Naive B cell (primary cell): Measurements from ENCODE around the gene PRR14L. TPM values are rescaled to one million over a fixed set of nuclear protein-coding genes. Genes with fewer than 3 reads are reported as not detected.

Experiments used
- ATAC-seq, 2 donors: fragments of 150-1000 bp; cut with Tn5 transposase; 2 replicates each; pipeline ENCODE4 v1.10.0; 2021; ENCODE audit warnings: low read depth in 2 of 2, mild to moderate bottlenecking in 2 of 2, moderate library complexity in 2 of 2
- DNase-seq: peaks from one replicate; pipeline ENCODE4 v3.0.0; 2022
- H3K27ac Mint-ChIP-seq, 6 donors: one replicate each; pipeline ENCODE4 v1.8.0; 2020 to 2022; ENCODE audit warnings: mild to moderate bottlenecking in 6 of 6, mixed read lengths in 6 of 6, moderate library complexity in 5 of 6, inconsistent platforms in 2 of 6
- H3K27me3 Mint-ChIP-seq, 3 donors: one replicate each; pipeline ENCODE4 v1.8.0; 2021 to 2022; ENCODE audit warnings: mixed read lengths in 3 of 3, mild to moderate bottlenecking in 1 of 3
- H3K36me3 Mint-ChIP-seq, 2 donors: one replicate each; pipeline ENCODE4 v1.8.0; 2020 to 2022; ENCODE audit warnings: mixed read lengths in 2 of 2, inconsistent platforms in 1 of 2, mild to moderate bottlenecking in 1 of 2
- H3K4me1 Mint-ChIP-seq, 3 donors: one replicate each; pipeline ENCODE4 v1.8.0; 2020 to 2022; ENCODE audit warnings: mixed read lengths in 3 of 3, inconsistent platforms in 1 of 3, mild to moderate bottlenecking in 1 of 3, moderate library complexity in 1 of 3
- H3K4me3 Mint-ChIP-seq, 8 donors: one replicate each; pipeline ENCODE4 v1.8.0; 2020 to 2022; ENCODE audit warnings: mild to moderate bottlenecking in 8 of 8, mixed read lengths in 8 of 8, moderate library complexity in 8 of 8, inconsistent platforms in 2 of 8
- H3K9me3 Mint-ChIP-seq, 7 donors: one replicate each; pipeline ENCODE4 v1.8.0; 2020 to 2022; ENCODE audit warnings: mixed read lengths in 7 of 7, mild to moderate bottlenecking in 5 of 7, inconsistent platforms in 2 of 7, moderate library complexity in 1 of 7
- polyA plus RNA-seq, 6 donors: library from polyadenylated mRNA; unstranded; fragments of 300-500 nt; fragmentation: Illumina TruSeq; gene quantifications; one replicate each; pipeline ENCODE4 v1.2.3, GENCODE V29; 2021; ENCODE audit warnings: low read depth in 6 of 6

PRR14L gene
- polyA plus RNA-seq, 6 donors from 2014 or later, result 24.8 to 60.7 (median 32.3) TPM

- Mint-ChIP-seq H3K4me1 (peaks cover 32 to 58% (median 41%) of the 10 kb centered on the region in 3 donors), H3K36me3 (peaks cover 0 to 3% of the 10 kb centered on the region in 2 donors), H3K27me3 (no peaks in the 10 kb centered on the region), H3K27ac (peak overlapping the region in 5 of 6 donors; percentile 23 to 93 (median 81)), H3K4me3 (peak overlapping the region; percentile 18 to 88 (median 64)), H3K9me3 (peaks cover 0 to 2% (median 0%) of the 10 kb centered on the region in 7 donors)
- no peak for DNase-seq
- ATAC-seq, result no peak
These were observed 110.4 kb downstream of the PRR14L start for GRCh38 chr22:31639436-31640039.

GRCh38 chr22:31637891-31638618 lies 111.9 kb downstream of the PRR14L start:
- H3K4me3 Mint-ChIP-seq, result peak overlapping the region; percentile 57 to 89 (median 82)
- DNase-seq (peak; percentile 42), ATAC-seq (peak; percentile 52 to 59)
- peaks cover 0 to under 1% of the 10 kb centered on the region in 2 donors for H3K36me3 Mint-ChIP-seq
- peaks cover 37 to 69% (median 51%) of the 10 kb centered on the region in 3 donors for H3K4me1 Mint-ChIP-seq
- peak overlapping the region; percentile 31 to 97 (median 92) for H3K27ac Mint-ChIP-seq
- H3K9me3 Mint-ChIP-seq, result peaks cover 0 to 2% (median 0%) of the 10 kb centered on the region in 7 donors
- no peaks in the 10 kb centered on the region for H3K27me3 Mint-ChIP-seq

GRCh38 chr22:31637447-31637890 lies 112.5 kb downstream of the PRR14L start:
- peak overlapping the region in 5 of 6 donors; percentile 31 to 97 (median 91) for H3K27ac Mint-ChIP-seq
- ATAC-seq (peak; percentile 77 to 81), DNase-seq (peak; percentile 41)
- peaks cover 37 to 69% (median 51%) of the 10 kb centered on the region in 3 donors for H3K4me1 Mint-ChIP-seq
- H3K9me3 Mint-ChIP-seq, result peaks cover 0 to 2% (median 0%) of the 10 kb centered on the region in 7 donors
- H3K4me3 Mint-ChIP-seq, result peak overlapping the region; percentile 57 to 88 (median 82)
- H3K27me3 Mint-ChIP-seq, result no peaks in the 10 kb centered on the region
- no peaks in the 10 kb centered on the region for H3K36me3 Mint-ChIP-seq

GRCh38 chr22:31635638-31636306 lies 114.2 kb downstream of the PRR14L start:
- Mint-ChIP-seq H3K4me1 (peaks cover 36 to 76% (median 61%) of the 10 kb centered on the region in 3 donors), H3K27me3 (no peaks in the 10 kb centered on the region), H3K4me3 (peak overlapping the region in 1 of 8 donors; percentile 65), H3K36me3 (no peaks in the 10 kb centered on the region), H3K9me3 (peaks cover 0 to 2% (median 0%) of the 10 kb centered on the region in 7 donors), H3K27ac (peak overlapping the region in 5 of 6 donors; percentile 49 to 92 (median 81))
- no peak for ATAC-seq
- DNase-seq, result no peak

GRCh38 chr22:31631436-31631835 lies 118.5 kb downstream of the PRR14L start:
- H3K36me3 Mint-ChIP-seq, result no peaks in the 10 kb centered on the region

More at GRCh38 chr22:31631436-31631835, 118.5 kb downstream of the PRR14L start:
- no peaks in the 10 kb centered on the region for H3K27me3 Mint-ChIP-seq
- DNase-seq (no peak), ATAC-seq (no peak)
- no peaks in the 10 kb centered on the region for H3K9me3 Mint-ChIP-seq
- peaks cover 33 to 75% (median 62%) of the 10 kb centered on the region in 3 donors for H3K4me1 Mint-ChIP-seq
- H3K4me3 Mint-ChIP-seq, result peak overlapping the region; percentile 65 to 91 (median 84)
- H3K27ac Mint-ChIP-seq, result peak overlapping the region; percentile 82 to 98 (median 95)

Other genes starting within 250 kb of the PRR14L start
- 10 to 100 TPM; 14.9 to 23.1 (median 18.9) TPM for gene PISD, start 87.9 kb downstream of the PRR14L start, polyA plus RNA-seq
- 10 to 100 TPM in 3 of 6 donors, 1 to 10 TPM in 3; 5.0 to 29.8 (median 10.0) TPM for gene DEPDC5, start 3.9 kb upstream of the PRR14L start, polyA plus RNA-seq
- 10 to 100 TPM; 35.2 to 81.0 (median 55.7) TPM for gene YWHAH, start 194.4 kb upstream of the PRR14L start, polyA plus RNA-seq